Thyroid gland (tissue), 4 donors: ENCODE measurements around the gene GPR78.

Experiments used
- CTCF ChIP-seq, 6 experiments: fragments of 200-600 bp in 3 of 6; fragments of 450-650 bp in 3 of 6; sonication (generic) in 3 of 6; IDR thresholded peaks; one replicate each; pipeline ENCODE4 v1.5.1; 2016 to 2019; ENCODE audit warnings: antibody characterized with exemption in 6 of 6, mild to moderate bottlenecking in 2 of 6, inconsistent platforms in 1 of 6, moderate library complexity in 1 of 6
- POLR2A ChIP-seq, 2 donors: fragments of 450-650 bp; IDR thresholded peaks; one replicate each; pipeline ENCODE4 v1.6.1; 2017; ENCODE audit warnings: antibody characterized with exemption in 2 of 2, mild to moderate bottlenecking in 2 of 2, moderate library complexity in 1 of 2

GRCh38 chr4:8592366-8593263 lies 12.4 kb downstream of the GPR78 start, which contains the start of gene CPZ:
- TF ChIP-seq POLR2A (IDR thresholded peaks at IDR 0.05) = no peak
- TF ChIP-seq CTCF (IDR thresholded peaks at IDR 0.05) = no peak
